B cell (primary cell): ENCODE data around the gene FSCN2. TPM values are rescaled to one million over a fixed set of nuclear protein-coding genes. Genes with fewer than 3 reads are reported as not detected.

ENCODE experiments used
- ATAC-seq: fragments of 200-7000 bp; cut with Tn5 transposase; one replicate; pipeline ENCODE4 v1.10.0; 2021; ENCODE audit warnings: low read depth, mild to moderate bottlenecking, moderate number of reproducible peaks, moderate library complexity
- CTCF ChIA-PET: fragments of 350-600 bp; sonication (Branson Sonifier 250); formaldehyde crosslinking; loops from one replicate; lab custom pipeline; 2021; ENCODE audit warnings: antibody characterized with exemption, inconsistent platforms; lab: Charles Lee
- POLR2A ChIA-PET: fragments of 350-600 bp; sonication (Branson Sonifier 250); formaldehyde crosslinking; loops from one replicate; lab custom pipeline; 2021; ENCODE audit warnings: antibody characterized with exemption; lab: Charles Lee
- DNase-seq: peaks from one replicate; pipeline ENCODE4 v3.0.0; 2013
- H2AFZ ChIP-seq: 2 replicates; pipeline ENCODE4 v1.6.1; 2012; ENCODE audit warnings: mild to moderate bottlenecking, low read depth, low read length; ENCODE audit not compliant: insufficient read depth, poor library complexity, severe bottlenecking
- H3K27ac ChIP-seq, 2 donors: 1 replicate in 1 of 2; 2 replicates in 1 of 2; pipeline ENCODE4 v1.5.1; 2012 to 2013; ENCODE audit warnings: low read length in 2 of 2, mild to moderate bottlenecking in 2 of 2, moderate library complexity in 1 of 2
- H3K27me3 ChIP-seq, 4 experiments: fragments of 200-600 bp in 1 of 4; sonication (generic) in 1 of 4; replicated peaks in 1 of 4; 1 replicate in 2 of 4; 2 replicates in 2 of 4; pipeline versions ENCODE4 v1.6.1 to v1.7.0; 2013 to 2016; ENCODE audit warnings: low read length in 3 of 4, mild to moderate bottlenecking in 2 of 4, mixed read lengths in 1 of 4, moderate library complexity in 1 of 4; ENCODE audit not compliant: insufficient read depth in 4 of 4, control insufficient read depth in 3 of 4; ENCODE audit errors: control extremely low read depth in 1 of 4
- H3K36me3 ChIP-seq, 2 experiments: replicated peaks in 1 of 2; 1 replicate in 1 of 2; 2 replicates in 1 of 2; pipeline versions ENCODE4 v1.6.1 to v1.7.1; 2013; ENCODE audit warnings: low read length in 1 of 2; ENCODE audit not compliant: insufficient read depth in 2 of 2, control insufficient read depth in 1 of 2; ENCODE audit errors: control extremely low read depth in 1 of 2, extremely low read depth in 1 of 2
- H3K4me1 ChIP-seq, 2 donors: fragments of 200-600 bp in 1 of 2; sonication (generic) in 1 of 2; 1 replicate in 1 of 2; 2 replicates in 1 of 2; pipeline versions ENCODE4 v1.5.1 to v1.6.1; 2013 to 2017; ENCODE audit warnings: low read length in 2 of 2; ENCODE audit not compliant: control insufficient read depth in 2 of 2, insufficient read depth in 2 of 2
- H3K4me2 ChIP-seq: replicated peaks from 2 replicates; pipeline ENCODE3; 2012; ENCODE audit warnings: mild to moderate bottlenecking, low read depth, low read length; ENCODE audit not compliant: poor library complexity, severe bottlenecking
- H3K4me3 ChIP-seq, 5 experiments: fragments of 200-600 bp in 1 of 5; sonication (generic) in 1 of 5; 1 replicate in 3 of 5; 2 replicates in 2 of 5; pipeline versions ENCODE4 v1.5.1 to v1.7.0; 2011 to 2016; ENCODE audit warnings: low read length in 4 of 5, mild to moderate bottlenecking in 4 of 5, low read depth in 2 of 5, control low read depth in 1 of 5, moderate library complexity in 1 of 5; ENCODE audit not compliant: insufficient read depth in 1 of 5; ENCODE audit errors: control extremely low read depth in 1 of 5, extremely low read depth in 1 of 5
- H3K79me2 ChIP-seq: fragments of 200-600 bp; sonication (generic); one replicate; pipeline ENCODE4 v1.6.0; 2016; ENCODE audit warnings: low read length; ENCODE audit not compliant: control insufficient read depth, insufficient read depth
- H3K9ac ChIP-seq: fragments of 200-600 bp; sonication (generic); 2 replicates; pipeline ENCODE4 v1.6.1; 2017; ENCODE audit warnings: mild to moderate bottlenecking, low read length, moderate library complexity
- H3K9me3 ChIP-seq, 3 donors: one replicate each; pipeline versions ENCODE4 v1.6.1 to v1.7.1; 2013; ENCODE audit warnings: low read length in 2 of 3; ENCODE audit not compliant: control insufficient read depth in 2 of 3, insufficient read depth in 1 of 3; ENCODE audit errors: control extremely low read depth in 1 of 3
- H4K20me1 ChIP-seq: 2 replicates; pipeline ENCODE4 v1.6.0; 2012; ENCODE audit warnings: mild to moderate bottlenecking, low read length; ENCODE audit not compliant: insufficient read depth, control insufficient read depth, poor library complexity, severe bottlenecking
- H3K27ac Mint-ChIP-seq: one replicate; pipeline ENCODE4 v1.8.0; 2021; ENCODE audit warnings: mixed read lengths
- H3K27me3 Mint-ChIP-seq: one replicate; pipeline ENCODE4 v1.8.0; 2021; ENCODE audit warnings: mixed read lengths
- H3K4me1 Mint-ChIP-seq: one replicate; pipeline ENCODE4 v1.8.0; 2021; ENCODE audit warnings: mixed read lengths
- H3K4me3 Mint-ChIP-seq: one replicate; pipeline ENCODE4 v1.8.0; 2021; ENCODE audit warnings: mixed read lengths
- H3K9me3 Mint-ChIP-seq: one replicate; pipeline ENCODE4 v1.8.0; 2022; ENCODE audit warnings: mixed read lengths; ENCODE audit not compliant: insufficient read depth
- EZH2 ChIP-seq: IDR thresholded peaks from 2 replicates; pipeline ENCODE4 v1.6.1; 2012; ENCODE audit warnings: borderline replicate concordance, low read depth, mild to moderate bottlenecking, moderate library complexity, low read length; ENCODE audit not compliant: insufficient read depth, poor library complexity, severe bottlenecking
- WGBS: methylation state at CpG from one replicate; pipeline ENCODE4 v1.1.5; 2013; ENCODE audit warnings: missing lambda C conversion rate; ENCODE audit not compliant: insufficient coverage; 5-methylcytosine and 5-hydroxymethylcytosine counted together
- intact Hi-C: fragments of 100-400 bp; cut with micrococcal nuclease; formaldehyde crosslinking; loops from one replicate; pipeline ENCODE4 v1.10.0; 2022
- polyA plus RNA-seq: library from polyadenylated mRNA; depleted of rRNA; stranded (reverse); fragments of >200 nt; gene quantifications from 2 replicates; pipeline ENCODE4 v1.2.3, GENCODE V29; 2012
- total RNA-seq, 2 donors: library from RNA; stranded (reverse); fragments of 120-200 nt in 1 of 2; gene quantifications; 1 replicate in 1 of 2; 2 replicates in 1 of 2; pipeline versions ENCODE4 v1.2.3 to v1.2.4, GENCODE V29; 2013 to 2022
- TF ChIP-seq, protein P1 (sequence below): fragments of 200-600 bp; IDR thresholded peaks from one replicate; pipeline ENCODE4 v1.8.0; 2022; ENCODE audit warnings: antibody characterized with exemption, mild to moderate bottlenecking

FSCN2 gene
- total and polyA plus RNA-seq, 2 donors (not counting 1 experiment from before 2014, with no cell fraction given) = 6.3 to 12.0 TPM

DNA sequence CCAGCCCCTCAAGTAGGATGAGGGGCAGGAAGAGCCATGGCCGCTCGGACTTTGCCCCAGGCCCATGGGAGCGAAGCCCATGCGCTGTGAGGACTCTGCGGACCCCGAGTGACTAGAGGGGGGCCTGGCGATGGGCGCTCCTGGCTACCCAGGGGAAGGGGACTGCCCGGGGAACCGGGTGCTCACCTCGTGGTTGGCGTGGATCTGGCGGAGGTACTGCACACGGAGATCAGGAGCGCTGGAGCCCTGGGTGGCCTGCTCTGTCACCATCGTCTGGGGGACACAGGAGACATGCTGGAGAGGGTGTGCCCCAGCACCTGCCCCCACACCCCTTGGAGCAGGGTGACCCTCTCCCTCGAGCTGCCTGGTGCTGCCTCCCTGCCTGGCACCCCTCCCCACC, 12.9 kb downstream of the FSCN2 start:
- no peak for TF ChIP-seq EZH2
- TF ChIP-seq, protein P1, sequence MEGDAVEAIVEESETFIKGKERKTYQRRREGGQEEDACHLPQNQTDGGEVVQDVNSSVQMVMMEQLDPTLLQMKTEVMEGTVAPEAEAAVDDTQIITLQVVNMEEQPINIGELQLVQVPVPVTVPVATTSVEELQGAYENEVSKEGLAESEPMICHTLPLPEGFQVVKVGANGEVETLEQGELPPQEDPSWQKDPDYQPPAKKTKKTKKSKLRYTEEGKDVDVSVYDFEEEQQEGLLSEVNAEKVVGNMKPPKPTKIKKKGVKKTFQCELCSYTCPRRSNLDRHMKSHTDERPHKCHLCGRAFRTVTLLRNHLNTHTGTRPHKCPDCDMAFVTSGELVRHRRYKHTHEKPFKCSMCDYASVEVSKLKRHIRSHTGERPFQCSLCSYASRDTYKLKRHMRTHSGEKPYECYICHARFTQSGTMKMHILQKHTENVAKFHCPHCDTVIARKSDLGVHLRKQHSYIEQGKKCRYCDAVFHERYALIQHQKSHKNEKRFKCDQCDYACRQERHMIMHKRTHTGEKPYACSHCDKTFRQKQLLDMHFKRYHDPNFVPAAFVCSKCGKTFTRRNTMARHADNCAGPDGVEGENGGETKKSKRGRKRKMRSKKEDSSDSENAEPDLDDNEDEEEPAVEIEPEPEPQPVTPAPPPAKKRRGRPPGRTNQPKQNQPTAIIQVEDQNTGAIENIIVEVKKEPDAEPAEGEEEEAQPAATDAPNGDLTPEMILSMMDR = no peak
- POLR2A ChIA-PET = no interaction called here

DNA sequence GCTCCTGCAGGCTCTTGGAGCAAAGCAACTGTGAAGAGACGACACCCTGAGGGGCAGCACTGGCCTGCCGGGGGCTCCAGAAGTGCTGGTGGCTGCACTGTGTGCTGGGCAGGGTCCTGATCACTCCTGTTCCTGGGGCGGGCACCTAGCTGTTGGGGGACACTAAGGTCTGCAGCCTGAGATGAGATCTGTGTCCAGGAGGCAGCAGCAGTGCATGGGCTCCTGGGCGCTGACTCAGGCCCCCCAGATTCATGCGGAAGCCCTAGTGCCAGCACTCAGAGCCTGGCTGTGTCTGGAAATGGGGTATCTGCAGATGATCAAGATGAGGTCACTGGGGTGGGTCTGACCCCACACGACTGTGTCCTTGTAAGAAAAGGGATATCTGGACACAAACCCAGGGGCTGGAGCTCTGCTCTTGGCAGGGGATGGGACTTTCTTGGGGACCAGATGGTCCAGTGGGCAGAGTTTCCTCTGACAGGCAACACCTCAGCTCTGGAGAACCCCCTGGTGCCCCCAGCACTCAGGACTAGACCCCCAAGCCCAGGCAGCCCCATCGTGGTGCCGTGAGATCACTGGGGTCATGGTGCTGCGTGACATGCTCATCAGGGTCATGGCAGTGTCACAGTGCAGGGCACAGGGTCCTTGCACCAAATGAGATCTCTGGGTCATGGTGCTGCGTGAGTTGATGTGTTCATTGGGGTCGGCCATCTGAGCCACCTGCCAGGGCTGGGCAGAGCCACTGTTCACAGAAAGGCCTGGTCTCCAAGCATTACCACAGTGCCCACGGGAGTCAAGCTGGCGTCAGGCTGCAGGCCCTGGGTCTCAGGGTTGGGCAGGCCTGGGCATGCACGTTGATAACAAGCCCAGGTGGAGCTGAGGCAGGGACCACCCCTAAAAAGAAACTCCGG, 14.5 kb downstream of the FSCN2 start:
- no peak overlapping the region for H2AFZ ChIP-seq
- ChIA-PET CTCF (interaction anchor here (2.3 kb wide), 1 partner anchor 24 kb away, joined by 6 read pairs; no protein-coding TSS in a partner anchor), POLR2A (no interaction called here)
- no peak for ATAC-seq
- H3K4me2 ChIP-seq = no peak overlapping the region
- H3K9ac ChIP-seq = no peak overlapping the region
- H3K79me2 ChIP-seq = peaks cover 6% of the 10 kb centered on the region
- no peak overlapping the region for H3K4me3 ChIP-seq
- no peak for DNase-seq
- no peaks in the 10 kb centered on the region for H3K9me3 ChIP-seq
- WGBS = 96% methylated on average over 15 of the region's 15 CpGs
- TF ChIP-seq, protein P1 = no peak
- TF ChIP-seq EZH2 = no peak
- no peak overlapping the region for H3K27ac ChIP-seq
- Mint-ChIP-seq H3K4me1 (peaks cover 4% of the 10 kb centered on the region), H3K9me3 (no peaks in the 10 kb centered on the region), H3K4me3 (no peak overlapping the region), H3K27ac (no peak overlapping the region), H3K27me3 (peaks cover 5% of the 10 kb centered on the region)
- H3K4me1 ChIP-seq = peaks cover 4 to 5% of the 10 kb centered on the region in 2 donors
- H3K27me3 ChIP-seq = peaks cover 0 to 6% (median 2%) of the 10 kb centered on the region in 4 experiments
- H4K20me1 ChIP-seq = peaks cover 25% of the 10 kb centered on the region
- peaks cover 0 to 81% of the 10 kb centered on the region in 2 experiments for H3K36me3 ChIP-seq
- intact Hi-C loops = no loop called here

More for the DNA sequence above, 12.9 kb downstream of the FSCN2 start:
- Histone ChIP-seq H3K4me3 (no peak overlapping the region), H3K4me1 (peaks cover 14 to 19% of the 10 kb centered on the region in 2 donors), H3K27me3 (peaks cover 0 to 20% (median 8%) of the 10 kb centered on the region in 4 experiments), H3K4me2 (no peak overlapping the region), H3K9me3 (no peaks in the 10 kb centered on the region), H3K27ac (no peak overlapping the region), H3K79me2 (no peaks in the 10 kb centered on the region), H3K9ac (no peak overlapping the region), H2AFZ (no peak overlapping the region), H3K36me3 (peaks cover 0 to 66% of the 10 kb centered on the region in 2 experiments), H4K20me1 (peaks cover 33% of the 10 kb centered on the region)
- no peak for ATAC-seq
- WGBS = 96% methylated on average over 16 of the region's 17 CpGs
- Mint-ChIP-seq H3K27me3 (peaks cover 7% of the 10 kb centered on the region), H3K9me3 (no peaks in the 10 kb centered on the region), H3K4me3 (no peak overlapping the region), H3K4me1 (peaks cover 4% of the 10 kb centered on the region), H3K27ac (no peak overlapping the region)
- intact Hi-C loops = no loop called here
- DNase-seq = no peak
- CTCF ChIA-PET = no interaction called here
